Stimulated activated CD4-positive, alpha-beta T cell treated with anti-CD3 and anti-CD28 coated beads, TNF-alpha, amount 100 ng/mL, for 4 hours (primary cell): Measurements from ENCODE around the gene ABTB1.

ENCODE experiments used
- DNase-seq, 3 experiments: peaks; one replicate each; pipeline ENCODE4 v3.0.0-alpha.2; 2020; ENCODE audit warnings: low read depth in 3 of 3

Gene ABTB1

DNA sequence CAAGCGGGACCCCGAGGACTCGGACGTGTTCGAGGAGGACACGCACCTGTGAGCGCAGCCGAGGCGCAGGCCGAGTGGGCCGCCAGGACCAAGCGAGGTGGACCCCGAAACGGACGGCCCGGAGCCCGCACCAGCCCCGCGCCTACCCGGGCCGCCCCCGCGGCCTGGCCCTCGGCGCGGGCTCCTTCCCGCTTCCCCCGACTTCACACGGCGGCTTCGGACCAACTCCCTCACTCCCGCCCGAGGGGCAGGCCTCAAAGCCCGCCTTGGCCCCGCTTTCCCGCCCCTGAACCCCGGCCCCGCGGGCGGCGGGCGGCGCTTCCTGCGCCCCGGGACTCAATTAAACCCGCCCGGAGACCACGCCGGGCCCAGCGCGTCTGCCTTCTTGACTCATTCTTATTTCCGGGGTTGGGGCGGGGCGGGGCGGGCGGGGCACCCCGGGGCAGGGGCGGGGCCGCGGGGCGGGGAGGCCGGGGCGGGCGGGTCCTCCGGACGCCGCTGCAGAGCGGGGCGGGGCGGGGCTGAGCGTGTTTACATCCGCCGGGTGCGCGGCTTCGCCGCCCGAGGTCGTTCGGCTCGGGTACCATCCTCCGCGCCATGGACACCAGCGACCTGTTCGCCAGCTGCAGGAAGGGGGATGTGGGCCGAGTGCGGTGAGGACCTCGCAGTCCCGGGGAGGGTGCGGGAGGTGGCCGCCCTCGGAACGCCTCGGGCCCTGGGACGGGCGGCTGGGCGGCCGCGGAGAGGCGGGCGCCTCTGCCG is at the start of gene ABTB1:
ABTB1 (plus strand) TSS at position 524 of the 762 bp plus-strand sequence; CDS start at position 598, 74 bp downstream.
- DNase-seq: peak; percentile 75 to 79 (median 75)

- no peak for DNase-seq
These were observed 48.7 kb upstream of the ABTB1 start for GRCh38 chr3:127624063-127624462.

- no peak for DNase-seq
These were observed 46.9 kb upstream of the ABTB1 start for GRCh38 chr3:127625821-127626220.

GRCh38 chr3:127628426-127628787 is 44.3 kb upstream of the ABTB1 start:
- DNase-seq: no peak

GRCh38 chr3:127628788-127629466 is 43.8 kb upstream of the ABTB1 start, which contains the start of gene PODXL2:
PODXL2 (plus strand) TSS chr3:127629185; CDS start chr3:127629220, 35 bp downstream.
- DNase-seq: peak; percentile 12 to 25 (median 12)

DNA sequence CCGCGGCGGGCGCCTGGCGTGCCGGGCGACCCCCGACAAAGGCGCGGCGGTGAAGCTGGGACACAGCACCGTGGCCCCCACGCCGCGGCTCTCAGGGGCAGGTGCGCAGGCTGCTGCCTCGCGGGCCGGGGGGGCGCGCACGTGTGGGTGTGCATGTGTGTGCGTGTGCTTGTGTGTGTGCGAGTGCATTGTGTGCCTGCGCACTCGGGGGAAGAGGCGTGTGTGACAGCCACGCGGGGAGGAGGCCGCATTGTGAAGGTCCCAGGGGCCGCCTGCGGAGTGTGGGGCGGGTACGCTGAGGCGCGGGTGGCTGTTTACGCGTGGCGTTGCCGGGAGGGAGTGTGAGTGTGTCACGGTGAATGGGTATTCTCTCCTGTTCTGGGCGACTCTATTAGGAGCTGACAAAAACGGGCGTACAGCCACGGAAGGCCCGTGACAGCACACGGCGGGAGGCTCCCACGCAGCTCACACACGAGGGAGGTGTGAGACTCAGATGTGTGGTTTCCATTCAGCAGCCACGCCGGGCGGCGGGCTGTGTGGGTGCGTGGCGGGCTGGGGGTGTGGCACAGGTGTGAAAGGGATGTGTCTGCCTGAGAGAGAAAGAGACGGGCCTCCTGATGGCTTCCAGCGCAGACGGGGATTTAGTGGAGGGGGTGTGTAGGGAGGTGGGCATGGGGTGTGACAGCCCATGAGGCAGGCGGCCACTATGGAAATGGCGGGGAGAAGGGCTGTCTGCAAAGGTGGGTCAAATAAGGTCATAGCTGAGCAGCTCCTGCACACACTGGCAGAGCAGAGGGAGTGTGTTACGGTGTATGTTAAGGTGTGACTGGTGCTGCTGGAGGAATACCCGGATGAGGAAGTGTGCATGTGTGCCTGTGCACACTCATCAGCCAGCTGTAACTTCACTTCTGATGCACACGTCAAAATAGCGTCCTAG is 43.0 kb upstream of the ABTB1 start:
- peak; percentile 15 to 72 (median 58) for DNase-seq

- no peak for DNase-seq
These were observed 41.7 kb upstream of the ABTB1 start for GRCh38 chr3:127630811-127631714.

GRCh38 chr3:127632035-127632820 is 40.5 kb upstream of the ABTB1 start:
- DNase-seq: no peak

GRCh38 chr3:127634653-127635052 is 38.1 kb upstream of the ABTB1 start:
- no peak for DNase-seq

DNA sequence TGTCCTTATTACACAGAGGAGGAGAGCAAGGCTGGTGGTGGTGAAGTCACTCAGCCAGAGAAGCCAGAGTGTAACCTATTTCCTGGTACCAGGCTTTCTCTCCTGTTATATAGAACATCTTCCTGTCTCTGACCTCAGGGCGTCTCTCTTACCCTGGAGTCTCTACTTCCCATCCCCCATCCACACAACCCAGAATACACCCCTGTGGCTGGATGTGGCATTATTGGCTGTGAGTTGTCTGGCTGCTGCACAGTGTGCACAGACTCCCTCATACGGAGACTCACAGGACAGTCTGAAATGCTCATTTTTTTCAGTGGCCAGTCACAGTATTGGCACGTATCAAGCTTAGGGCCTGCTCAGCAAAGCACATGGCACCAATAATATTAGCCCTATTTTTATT is 35.2 kb upstream of the ABTB1 start:
- no peak for DNase-seq

DNA sequence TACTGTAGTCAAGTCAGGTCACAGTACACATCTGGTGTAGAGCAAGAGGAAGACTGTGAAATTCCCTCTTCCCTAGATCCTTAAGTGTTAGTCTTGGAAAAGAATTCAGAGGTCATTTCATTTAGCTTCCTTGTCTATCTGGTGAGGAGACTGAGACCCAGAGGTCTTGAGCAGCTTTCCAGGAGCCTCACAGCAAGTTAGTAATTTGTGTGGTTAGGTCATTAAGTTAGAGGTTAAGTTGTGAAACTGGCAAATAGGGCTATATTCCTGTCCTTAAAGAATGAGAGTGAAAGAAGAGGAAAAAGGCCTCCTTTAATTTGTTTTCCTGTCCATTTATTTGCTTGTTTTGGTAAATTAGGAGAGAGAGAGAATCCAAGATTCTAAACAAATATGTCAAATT is 34.8 kb upstream of the ABTB1 start:
- DNase-seq: no peak

- DNase-seq: no peak
These were observed 33.3 kb upstream of the ABTB1 start for GRCh38 chr3:127639173-127640041.

- no peak for DNase-seq
These were observed 32.8 kb upstream of the ABTB1 start for GRCh38 chr3:127640042-127640355.

DNA sequence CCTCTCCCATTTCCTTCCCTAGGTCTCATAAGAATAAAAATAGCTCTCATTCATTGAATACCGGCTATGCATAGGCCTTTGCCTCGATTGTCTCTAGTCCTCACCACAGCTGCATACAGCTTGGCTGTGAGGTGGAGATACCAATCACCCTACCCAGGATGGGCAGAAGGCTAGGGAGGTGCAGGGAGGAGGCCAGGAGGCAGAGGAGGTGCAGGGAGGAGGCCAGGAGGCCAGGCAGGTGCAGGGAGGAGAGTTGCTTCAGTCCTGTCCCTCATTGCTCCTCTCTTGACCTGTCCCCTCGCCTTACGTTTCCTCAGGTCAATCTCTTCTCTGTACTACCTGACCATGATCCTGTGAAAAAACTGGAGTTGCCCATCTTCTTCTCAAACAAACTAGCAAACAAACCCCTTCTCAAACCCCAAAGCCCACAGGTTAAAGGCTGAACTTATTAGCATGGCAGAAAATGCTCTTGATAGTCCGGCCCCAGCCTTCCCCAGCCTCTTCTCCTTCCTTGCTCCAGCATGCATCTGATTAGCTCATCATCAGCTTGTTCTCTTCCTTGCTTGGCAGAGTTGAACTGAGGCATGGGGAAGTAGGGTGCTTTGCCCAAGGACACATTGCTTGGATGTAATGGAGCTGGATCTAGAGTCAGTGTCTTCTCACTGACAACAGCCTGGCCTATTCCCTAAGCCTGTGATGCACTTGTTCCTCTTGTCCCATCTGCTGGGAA is 27.9 kb upstream of the ABTB1 start:
- DNase-seq: no peak

DNA sequence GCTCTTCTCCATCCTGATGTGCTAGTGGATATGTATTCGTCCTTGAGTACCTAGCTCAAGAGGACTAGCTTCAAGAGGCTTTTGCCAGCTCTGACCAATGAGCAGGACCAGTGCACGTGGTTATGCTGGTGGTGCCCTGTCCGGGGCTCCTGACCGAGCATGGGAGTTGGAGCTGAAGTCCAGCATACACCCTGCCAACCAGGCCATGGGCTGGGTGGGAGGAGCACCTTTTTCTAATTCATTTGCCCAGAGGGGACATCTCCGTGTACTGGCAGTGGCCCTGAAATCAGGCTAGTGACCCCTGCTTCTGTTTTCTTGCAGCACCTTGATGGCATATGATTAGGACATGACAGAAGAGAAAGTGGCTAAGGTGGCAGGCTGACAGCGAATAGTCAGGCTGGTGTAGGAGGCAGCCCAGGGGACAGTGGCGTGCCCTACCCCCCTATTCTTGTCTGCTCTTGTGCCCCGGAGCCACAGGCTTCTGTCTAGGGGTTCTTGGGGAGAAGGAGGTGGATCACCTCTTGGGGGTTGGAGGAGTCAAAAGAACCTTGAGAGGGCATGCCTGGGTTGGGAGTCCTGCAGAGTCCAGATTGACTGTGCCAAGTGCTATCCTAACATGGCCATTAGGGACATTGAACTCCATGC is 27.3 kb upstream of the ABTB1 start:
- no peak for DNase-seq

DNA sequence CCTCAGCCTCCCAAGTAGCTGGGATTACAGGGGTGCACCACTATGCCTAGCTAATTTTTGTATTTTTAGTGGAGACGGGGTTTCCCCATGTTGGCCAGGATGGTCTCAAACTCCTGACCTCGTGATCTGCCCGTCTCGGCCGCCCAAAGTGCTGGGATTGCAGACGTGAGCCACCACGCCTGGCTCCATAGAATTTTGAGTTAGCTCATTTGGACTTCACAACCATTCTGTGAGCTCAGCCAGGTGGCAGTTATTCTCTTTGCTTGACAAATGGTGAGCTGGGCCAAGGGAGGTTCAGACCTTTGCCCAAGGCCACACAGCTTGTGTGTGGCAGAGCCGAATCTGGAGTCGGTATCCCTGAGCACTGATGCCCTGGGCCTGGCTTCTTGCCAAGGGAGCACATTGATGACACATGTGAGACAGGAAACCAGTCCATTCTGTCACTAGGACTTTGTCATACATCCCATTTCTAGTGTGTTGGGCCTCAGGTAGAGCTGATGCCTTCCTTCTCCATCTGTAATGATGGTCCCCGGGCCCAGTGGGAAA is 26.2 kb upstream of the ABTB1 start:
- DNase-seq: no peak

DNA sequence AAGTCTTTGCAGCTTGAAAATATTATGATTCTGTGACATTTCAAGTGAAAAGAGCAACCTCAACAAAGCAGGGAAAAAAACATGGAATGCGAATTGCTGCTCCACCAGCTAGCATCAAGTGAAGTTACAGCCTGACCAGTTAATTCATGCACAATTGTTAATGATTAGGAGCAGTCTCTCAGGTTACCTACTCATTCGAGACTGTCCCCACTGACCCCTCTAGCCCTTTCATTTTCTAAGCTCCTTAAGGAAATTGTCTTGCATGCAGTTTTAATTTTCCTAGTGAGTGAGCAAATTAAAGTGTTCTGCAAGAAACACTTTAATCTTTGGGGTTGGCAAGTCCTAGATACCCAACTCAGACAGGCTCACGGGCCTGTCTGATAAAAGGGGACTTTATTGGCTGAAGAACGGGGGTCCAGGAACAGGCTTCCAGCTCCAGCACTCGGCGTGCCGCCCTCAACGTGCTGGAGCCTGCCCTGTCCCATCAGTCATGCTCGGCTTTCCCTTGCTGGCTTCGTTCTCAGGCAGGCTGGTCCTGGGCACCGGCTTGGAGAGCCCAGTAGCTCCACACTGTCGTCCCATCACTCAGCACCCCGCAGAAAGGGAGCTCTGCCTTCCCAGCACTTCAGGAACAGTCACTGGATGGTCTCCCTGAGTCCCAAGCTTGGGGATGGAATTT is 25.4 kb upstream of the ABTB1 start:
- DNase-seq: no peak
